HAP-1 (cell line): ENCODE results near the gene MXRA7.
A peak's percentile ranks its signal among the peaks of the same experiment; 100 is the strongest.

Experiments
- DNase-seq, 2 experiments: peaks; one replicate each; pipeline ENCODE4 v3.0.0-alpha.2; 2016 to 2020; ENCODE audit warnings: low spot score in 2 of 2
- H3K27me3 ChIP-seq: fragments of 250-450 bp; sonication (Bioruptor Pico); 2 replicates; pipeline ENCODE4 v1.5.1; 2020; ENCODE audit warnings: low read depth, mild to moderate bottlenecking, moderate library complexity
- H3K36me3 ChIP-seq: fragments of 250-450 bp; sonication (Bioruptor Pico); replicated peaks from 2 replicates; pipeline ENCODE4 v1.5.1; 2020; ENCODE audit warnings: mild to moderate bottlenecking
- H3K4me1 ChIP-seq: fragments of 250-450 bp; sonication (Bioruptor Pico); 2 replicates; pipeline ENCODE4 v1.5.1; 2020; ENCODE audit warnings: mild to moderate bottlenecking
- H3K4me3 ChIP-seq: fragments of 250-450 bp; sonication (Bioruptor Pico); 2 replicates; pipeline ENCODE4 v1.5.1; 2020; ENCODE audit warnings: mild to moderate bottlenecking, moderate library complexity
- H3K9me3 ChIP-seq: fragments of 250-450 bp; sonication (Bioruptor Pico); 2 replicates; pipeline ENCODE4 v1.5.1; 2020; ENCODE audit warnings: mild to moderate bottlenecking, moderate library complexity
- in situ Hi-C: fragments of 300-500 bp; cut with MboI; formaldehyde crosslinking; loops from 3 replicates; pipeline ENCODE4 v1.14.3; 2020; ENCODE audit warnings: low sequenced_read_pairs, inconsistent platforms, mixed read lengths

MXRA7 gene

GRCh38 chr17:76678330-76678729 is 32.4 kb downstream of the MXRA7 start:
- Histone ChIP-seq H3K9me3 (no peaks in the 10 kb centered on the region), H3K4me1 (no peaks in the 10 kb centered on the region), H3K36me3 (0 out of 2 replicates have a peak, but pooled peaks cover 2% of the 10 kb centered on the region), H3K27me3 (no peaks in the 10 kb centered on the region), H3K4me3 (no peak overlapping the region)
- no peak for DNase-seq
- in situ Hi-C loops = no loop called here

- in situ Hi-C loops = no loop called here
- DNase-seq = no peak
- H3K4me1 ChIP-seq = peaks cover 3% of the 10 kb centered on the region
Measured at GRCh38 chr17:76677406-76677805, 33.4 kb downstream of the MXRA7 start.

GRCh38 chr17:76676629-76677028 is 34.1 kb downstream of the MXRA7 start:
- no peak for DNase-seq
- Histone ChIP-seq H3K27me3 (no peaks in the 10 kb centered on the region), H3K36me3 (no peaks in the 10 kb centered on the region), H3K4me1 (peaks cover 5% of the 10 kb centered on the region), H3K4me3 (no peak overlapping the region), H3K9me3 (no peaks in the 10 kb centered on the region)
- in situ Hi-C loops = no loop called here

More at GRCh38 chr17:76677406-76677805, 33.4 kb downstream of the MXRA7 start:
- H3K36me3 ChIP-seq = no peaks in the 10 kb centered on the region
- H3K27me3 ChIP-seq = no peaks in the 10 kb centered on the region
- no peaks in the 10 kb centered on the region for H3K9me3 ChIP-seq
- no peak overlapping the region for H3K4me3 ChIP-seq

- peaks cover 11% of the 10 kb centered on the region for H3K4me1 ChIP-seq
- H3K4me3 ChIP-seq = no peak overlapping the region
- H3K27me3 ChIP-seq = no peaks in the 10 kb centered on the region
- no peak for DNase-seq
- H3K36me3 ChIP-seq = no peaks in the 10 kb centered on the region
- in situ Hi-C loops = no loop called here
- no peaks in the 10 kb centered on the region for H3K9me3 ChIP-seq
Measured at GRCh38 chr17:76675648-76676047, 35.1 kb downstream of the MXRA7 start.

GRCh38 chr17:76674600-76674999 is 36.2 kb downstream of the MXRA7 start:
- Histone ChIP-seq H3K4me1 (peaks cover 11% of the 10 kb centered on the region), H3K9me3 (no peaks in the 10 kb centered on the region), H3K27me3 (no peaks in the 10 kb centered on the region), H3K36me3 (no peaks in the 10 kb centered on the region), H3K4me3 (no peak overlapping the region)
- in situ Hi-C loops = no loop called here
- DNase-seq = no peak

DNA sequence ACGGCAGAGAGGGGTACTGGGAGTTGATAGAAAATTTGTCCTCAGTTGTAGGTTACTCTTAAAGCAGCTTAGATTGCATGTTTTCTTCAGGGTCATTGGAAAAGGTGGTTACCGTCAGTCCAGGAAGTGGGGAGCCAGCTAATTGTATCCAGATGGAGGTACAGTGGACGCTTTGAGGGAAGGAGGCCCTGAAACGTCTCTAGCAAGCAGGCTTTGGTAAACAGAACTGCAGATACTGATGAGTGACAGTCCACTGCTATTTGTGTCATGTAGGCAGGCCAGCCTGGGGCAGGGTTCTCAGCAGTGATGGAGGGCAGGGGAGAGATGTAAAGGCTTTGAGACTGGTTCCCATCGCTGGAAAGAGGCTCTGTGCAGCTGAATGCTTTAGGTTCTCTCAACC is 37.0 kb downstream of the MXRA7 start:
- in situ Hi-C loops = no loop called here
- no peaks in the 10 kb centered on the region for H3K36me3 ChIP-seq
- DNase-seq = no peak
- H3K27me3 ChIP-seq = no peaks in the 10 kb centered on the region
- no peak overlapping the region for H3K4me3 ChIP-seq
- H3K4me1 ChIP-seq = peaks cover 16% of the 10 kb centered on the region
- no peaks in the 10 kb centered on the region for H3K9me3 ChIP-seq

DNA sequence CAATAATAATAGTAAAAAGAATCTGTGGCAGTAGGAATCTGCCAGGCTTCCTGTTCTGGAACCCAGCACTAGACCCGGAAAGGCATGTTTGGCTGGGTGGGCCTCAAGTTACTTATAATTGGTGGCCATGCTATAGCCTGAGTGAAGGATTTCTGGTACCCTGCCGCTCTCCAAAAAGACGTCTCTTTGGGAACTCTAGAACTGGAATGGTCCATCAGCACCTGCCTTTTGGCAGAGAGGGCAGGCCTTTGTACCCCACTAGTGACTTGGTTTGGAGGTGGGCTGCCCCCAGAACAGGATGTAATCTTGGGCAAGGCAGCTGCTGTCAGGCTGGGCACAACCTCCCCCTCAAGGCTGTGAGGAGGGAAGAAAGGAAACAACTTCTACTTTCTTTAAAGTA is 37.9 kb downstream of the MXRA7 start:
- in situ Hi-C loops = no loop called here
- Histone ChIP-seq H3K27me3 (no peaks in the 10 kb centered on the region), H3K36me3 (no peaks in the 10 kb centered on the region), H3K4me1 (peaks cover 16% of the 10 kb centered on the region), H3K9me3 (no peaks in the 10 kb centered on the region), H3K4me3 (no peak overlapping the region)
- DNase-seq = no peak

DNA sequence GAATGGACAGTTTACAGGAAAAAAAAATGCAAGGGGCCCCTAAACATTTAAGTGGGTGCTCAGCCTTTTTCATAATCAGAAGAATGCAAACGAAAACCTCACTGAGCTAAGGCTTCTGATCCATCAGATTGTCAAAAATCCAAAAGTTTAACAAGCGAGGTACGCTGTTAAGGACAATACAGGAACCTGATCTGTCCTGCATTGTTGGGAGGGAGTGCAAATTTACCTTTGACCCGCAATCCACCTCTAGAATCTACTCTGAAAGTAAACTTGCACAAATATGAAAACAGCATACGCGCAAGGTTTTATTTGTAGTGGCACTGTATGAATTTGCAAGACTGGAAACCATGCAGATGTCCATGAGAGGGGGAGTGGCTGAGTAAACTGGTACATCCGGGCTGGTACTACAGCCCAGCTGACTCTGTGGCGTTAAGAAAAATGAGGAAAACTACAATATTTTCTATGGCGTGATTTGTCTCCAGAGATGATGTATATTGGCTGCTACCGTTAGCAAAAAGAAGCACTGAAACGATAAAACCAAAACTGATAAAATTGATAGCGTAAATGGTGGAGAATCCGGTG is 38.4 kb downstream of the MXRA7 start:
- H3K4me1 ChIP-seq = peaks cover 16% of the 10 kb centered on the region
- H3K4me3 ChIP-seq = peak overlapping the region; percentile 51
- H3K9me3 ChIP-seq = no peaks in the 10 kb centered on the region
- in situ Hi-C loops = no loop called here
- no peaks in the 10 kb centered on the region for H3K27me3 ChIP-seq
- H3K36me3 ChIP-seq = no peaks in the 10 kb centered on the region
- no peak for DNase-seq

DNA sequence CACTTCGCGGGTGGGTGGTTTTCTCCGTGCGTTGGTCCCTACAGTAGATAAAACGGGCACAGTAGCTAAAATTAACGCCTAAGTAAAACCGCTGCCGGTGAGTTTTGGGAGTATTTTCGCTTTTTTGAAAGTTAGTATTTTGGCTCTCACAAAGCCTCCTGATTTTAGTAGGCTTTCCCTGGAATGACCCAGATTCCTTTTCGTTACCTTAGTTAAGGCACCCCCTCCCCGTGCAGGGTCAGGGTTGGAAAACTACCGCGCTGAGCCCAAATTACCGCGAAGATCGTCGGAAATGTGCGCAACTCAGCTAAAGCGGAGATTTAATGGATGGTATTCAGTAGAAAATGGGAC is 38.9 kb downstream of the MXRA7 start:
- H3K9me3 ChIP-seq = no peaks in the 10 kb centered on the region
- no peaks in the 10 kb centered on the region for H3K27me3 ChIP-seq
- H3K4me3 ChIP-seq = peak overlapping the region; percentile 51
- no peak for DNase-seq
- H3K36me3 ChIP-seq = no peaks in the 10 kb centered on the region
- in situ Hi-C loops = no loop called here
- H3K4me1 ChIP-seq = peaks cover 16% of the 10 kb centered on the region

DNA sequence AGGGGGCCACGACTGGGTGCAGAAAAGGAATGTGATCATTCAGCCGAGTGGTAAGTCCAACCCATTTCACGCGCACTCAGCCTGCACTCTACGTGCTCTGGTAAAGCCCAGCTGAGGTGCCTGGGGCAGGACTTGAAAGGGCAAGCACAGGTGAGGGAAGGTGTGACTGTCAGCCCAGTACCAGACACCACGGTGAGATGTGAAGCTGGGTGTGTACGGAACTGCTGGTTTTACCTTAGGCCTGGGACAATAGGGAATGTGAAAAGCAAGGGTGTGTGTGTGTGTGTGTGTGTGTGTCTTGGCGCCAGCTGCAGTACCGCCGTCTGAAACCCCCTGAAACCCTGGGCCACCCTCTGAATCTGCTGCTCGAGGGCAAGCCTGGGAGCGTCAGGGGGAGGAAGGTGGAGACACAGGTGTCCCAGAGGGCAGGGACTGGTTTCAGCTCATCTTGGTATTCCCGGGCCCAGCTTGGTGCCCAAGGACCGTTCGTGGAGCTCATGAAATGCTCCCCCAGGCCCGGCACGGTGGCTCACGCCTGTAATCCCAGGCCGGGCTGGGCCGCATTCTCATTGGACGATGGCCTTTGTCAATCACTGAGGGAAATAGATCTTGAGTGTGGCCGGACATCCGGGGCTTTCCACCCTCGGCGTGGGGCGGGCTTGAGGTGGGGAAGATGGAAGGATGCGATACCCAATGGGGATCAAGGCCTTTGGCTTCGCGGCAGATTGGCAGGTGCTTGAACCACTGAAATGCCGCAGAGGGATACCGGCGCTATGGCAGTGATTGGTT is 39.4 kb downstream of the MXRA7 start:
- peak; percentile 100 for DNase-seq
- H3K27me3 ChIP-seq = no peaks in the 10 kb centered on the region
- H3K4me3 ChIP-seq = peak overlapping the region; percentile 51
- no peaks in the 10 kb centered on the region for H3K36me3 ChIP-seq
- in situ Hi-C loops = no loop called here
- no peaks in the 10 kb centered on the region for H3K9me3 ChIP-seq
- H3K4me1 ChIP-seq = peaks cover 16% of the 10 kb centered on the region

DNA sequence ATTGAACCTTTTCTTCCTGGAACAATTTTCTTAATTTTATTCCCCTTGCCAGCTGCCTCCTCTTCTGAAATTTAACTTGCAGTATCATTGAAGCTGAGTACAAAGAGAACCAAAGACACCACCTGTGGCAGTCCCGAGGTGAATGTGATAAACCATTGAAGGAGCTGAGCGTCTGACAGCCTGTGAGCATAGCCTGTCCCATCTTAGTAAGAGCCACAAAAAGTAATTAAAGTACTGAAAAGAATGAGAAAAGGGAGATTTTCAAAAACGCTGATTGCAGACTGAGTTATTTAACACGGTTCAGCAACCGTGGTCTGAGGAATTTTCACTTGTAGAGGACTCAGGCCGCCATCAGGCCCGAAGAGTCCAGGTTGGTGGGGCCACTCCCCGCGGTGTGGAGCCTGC is 40.0 kb downstream of the MXRA7 start:
- H3K27me3 ChIP-seq = no peaks in the 10 kb centered on the region
- H3K36me3 ChIP-seq = no peaks in the 10 kb centered on the region
- peaks cover 16% of the 10 kb centered on the region for H3K4me1 ChIP-seq
- in situ Hi-C loops = no loop called here
- DNase-seq = no peak
- H3K4me3 ChIP-seq = no peak overlapping the region
- no peaks in the 10 kb centered on the region for H3K9me3 ChIP-seq

- no peaks in the 10 kb centered on the region for H3K27me3 ChIP-seq
- no peaks in the 10 kb centered on the region for H3K9me3 ChIP-seq
- in situ Hi-C loops = no loop called here
- no peaks in the 10 kb centered on the region for H3K36me3 ChIP-seq
- no peak for DNase-seq
- no peak overlapping the region for H3K4me3 ChIP-seq
- peaks cover 16% of the 10 kb centered on the region for H3K4me1 ChIP-seq
Measured at GRCh38 chr17:76670020-76670717, 40.6 kb downstream of the MXRA7 start.

GRCh38 chr17:76667786-76668453 is 42.8 kb downstream of the MXRA7 start:
- in situ Hi-C loops = no loop called here

DNA sequence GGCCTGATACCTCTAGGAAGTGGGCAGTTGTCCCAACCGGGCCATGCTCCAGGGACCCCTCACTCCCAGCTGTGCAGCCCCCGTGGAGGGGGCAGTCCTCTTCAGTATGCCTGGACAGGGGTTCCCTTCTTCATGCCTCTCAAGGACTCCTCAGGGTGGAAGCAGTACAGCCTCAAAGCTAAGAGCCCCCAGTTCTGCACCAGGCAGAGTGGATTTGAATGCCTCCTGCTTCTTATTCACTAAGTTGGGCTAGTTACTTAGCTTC is 43.3 kb downstream of the MXRA7 start:
- Histone ChIP-seq H3K36me3 (no peaks in the 10 kb centered on the region), H3K9me3 (no peaks in the 10 kb centered on the region), H3K4me1 (peaks cover 13% of the 10 kb centered on the region), H3K27me3 (no peaks in the 10 kb centered on the region), H3K4me3 (no peak overlapping the region)
- no peak for DNase-seq
- in situ Hi-C loops = no loop called here

More at GRCh38 chr17:76667786-76668453, 42.8 kb downstream of the MXRA7 start:
- Histone ChIP-seq H3K36me3 (no peaks in the 10 kb centered on the region), H3K4me1 (peaks cover 16% of the 10 kb centered on the region), H3K4me3 (no peak overlapping the region), H3K27me3 (no peaks in the 10 kb centered on the region), H3K9me3 (no peaks in the 10 kb centered on the region)
- DNase-seq = no peak
